ENCODE measurements around the gene RBM38. TPM values are rescaled to one million over a fixed set of nuclear protein-coding genes. Genes with fewer than 3 reads are reported as not detected.

RBM38 gene
- total and polyA plus RNA-seq, 2 of the 4 experiments (the other 2 are of a cell fraction), result 5.2 to 11.9 TPM

GRCh38 chr20:57420571-57421252 is 29.5 kb downstream of the RBM38 start:
- H3K9ac ChIP-seq (ENCODE audit: low read depth, low read length), result no peak overlapping the region
- no peaks in the 10 kb centered on the region for H3K36me3 ChIP-seq (ENCODE audit: control insufficient read depth, insufficient read depth, low read length)
- H2BK5ac ChIP-seq (ENCODE audit: low read depth, low read length, poor library complexity, severe bottlenecking), result no peak overlapping the region
- intact Hi-C loops (cut with micrococcal nuclease), result no loop called here
- no peak overlapping the region for H4K91ac ChIP-seq (ENCODE audit: insufficient read depth, low read depth, low read length)
- no peak overlapping the region for H3K4ac ChIP-seq (ENCODE audit: low read depth, low read length)
- no peak overlapping the region for H3K4me3 ChIP-seq (ENCODE audit: insufficient read depth, low read depth, low read length)
- no TSS peak for BruUV-seq (replicated peaks)
- H4K5ac ChIP-seq (ENCODE audit: low read depth, low read length), result no peak overlapping the region
- CTCF ChIA-PET, result no interaction called here
- no peak overlapping the region for H3K4me2 ChIP-seq (ENCODE audit: low read depth, low read length)
- H2BK15ac ChIP-seq (ENCODE audit: low read depth, low read length), result no peak overlapping the region
- WGBS, 2 experiments (ENCODE audit: extremely low coverage in 2 of 2, insufficient read length in 1 of 2), result no CpG with 5 or more reads among the region's 20 CpGs
- H3K9me1 ChIP-seq (ENCODE audit: insufficient read depth, low read length), result no peaks in the 10 kb centered on the region
- no peaks in the 10 kb centered on the region for H3K79me1 ChIP-seq (ENCODE audit: low read depth in 1 of 2, low read length in 2 of 2)
- H2BK120ac ChIP-seq (ENCODE audit: low read depth, low read length), result no peak overlapping the region
- no peak overlapping the region for H3K23ac ChIP-seq (ENCODE audit: low read depth, low read length)
- H3K4me1 ChIP-seq (ENCODE audit: control insufficient read depth, insufficient read depth, low read length), result no peaks in the 10 kb centered on the region
- H2AFZ ChIP-seq (replicated peaks; ENCODE audit: low read length, poor library complexity), result peak overlapping the region; percentile 66
- in situ Hi-C loops (cut with MboI; ENCODE audit: low sequenced_read_pairs), result no loop called here
- H3K56ac ChIP-seq (ENCODE audit: extremely low read depth, insufficient read depth, low read length), result no peak overlapping the region
- DNase-seq, result no peak
- POLR2A ChIA-PET (ENCODE audit: unreplicated experiment), result no interaction called here
- dilution Hi-C loops (cut with HindIII; ENCODE audit: low sequenced_read_pairs, unreplicated experiment), result no loop called here
- H3K14ac ChIP-seq (replicated peaks; ENCODE audit: low read depth, low read length), result no peak overlapping the region
- H3K27me3 ChIP-seq (ENCODE audit: control insufficient read depth, insufficient read depth, low read length), result peaks cover 23% of the 10 kb centered on the region; the same call in 1 of the 2 replicates
- no peaks in the 10 kb centered on the region for H4K20me1 ChIP-seq (ENCODE audit: insufficient read depth, low read length)
- TF ChIP-seq POLR2A (IDR thresholded peaks at IDR 0.05; ENCODE audit: low read depth, low read length) (no peak), FOS (IDR thresholded peaks at IDR 0.05; ENCODE audit: low read depth, low read length) (no peak), CHD1 (IDR thresholded peaks at IDR 0.05; ENCODE audit: low read depth, low read length) (no peak), MAZ (IDR thresholded peaks at IDR 0.05; ENCODE audit: borderline replicate concordance, low read depth, low read length) (no peak)
- no peak overlapping the region for H2AK5ac ChIP-seq (ENCODE audit: low read depth, low read length)
- no peak overlapping the region for H2BK20ac ChIP-seq (ENCODE audit: low read depth, low read length)
- no peak overlapping the region for H3K18ac ChIP-seq (ENCODE audit: low read depth, low read length)
- no peak overlapping the region for H4K8ac ChIP-seq (ENCODE audit: low read depth in 2 of 2, low read length in 2 of 2)
- H3K27ac ChIP-seq (ENCODE audit: insufficient read depth, low read length), result no peak overlapping the region
- ATAC-seq (ENCODE audit: low read depth), result no peak
- no peaks in the 10 kb centered on the region for H3K9me3 ChIP-seq (ENCODE audit: control insufficient read depth, insufficient read depth, low read length)
- no peak overlapping the region for H2AK9ac ChIP-seq (replicated peaks; ENCODE audit: low read depth, low read length, poor library complexity)

All from IMR-90 (cell line).